ENCODE results near the gene SMOC2. TPM values are rescaled to one million over a fixed set of nuclear protein-coding genes. Genes with fewer than 3 reads are reported as not detected.

Gene SMOC2
- total and polyA plus RNA-seq, 2 of the 4 experiments (the other 2 are of a cell fraction) = not detected

DNA sequence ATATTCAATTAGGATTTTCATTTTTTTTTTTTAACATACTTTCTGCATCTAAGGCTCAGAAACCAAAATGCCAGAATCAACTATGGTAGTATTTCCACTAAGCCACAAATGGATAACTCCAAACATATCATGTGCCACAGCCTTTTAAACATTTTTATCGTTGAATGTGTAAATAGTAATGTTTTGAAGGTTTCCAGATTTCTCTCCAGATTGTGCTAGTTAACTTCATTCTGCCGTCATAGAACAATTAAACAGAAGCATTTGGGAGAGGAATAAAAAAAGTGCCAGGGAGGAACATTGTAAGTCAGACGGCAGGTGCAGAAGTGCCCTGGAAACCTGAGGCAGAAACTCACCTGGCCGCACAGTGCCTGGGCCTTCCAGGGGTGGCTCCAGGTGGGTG, 23.6 kb downstream of the SMOC2 start:
- no peak overlapping the region for H3K4ac ChIP-seq (ENCODE audit: low read depth, low read length)
- no peak overlapping the region for H2BK5ac ChIP-seq (ENCODE audit: low read depth, low read length, poor library complexity, severe bottlenecking)
- H3K9ac ChIP-seq (ENCODE audit: low read depth, low read length) = no peak overlapping the region
- ChIA-PET POLR2A (ENCODE audit: unreplicated experiment) (no interaction called here), CTCF (no interaction called here)
- H3K9me1 ChIP-seq (ENCODE audit: insufficient read depth, low read length) = no peaks in the 10 kb centered on the region
- WGBS, 2 experiments (ENCODE audit: extremely low coverage in 2 of 2, insufficient read length in 1 of 2) = 83% methylated on average over 1 of the region's 4 CpGs; no CpG with 5 or more reads in 1 of the 2 experiments
- intact Hi-C loops (cut with micrococcal nuclease) = no loop called here
- H3K18ac ChIP-seq (ENCODE audit: low read depth, low read length) = no peak overlapping the region
- H4K5ac ChIP-seq (ENCODE audit: low read depth, low read length) = no peak overlapping the region
- H4K91ac ChIP-seq (ENCODE audit: insufficient read depth, low read depth, low read length) = no peak overlapping the region
- no peak overlapping the region for H3K14ac ChIP-seq (replicated peaks; ENCODE audit: low read depth, low read length)
- no peaks in the 10 kb centered on the region for H3K27me3 ChIP-seq (ENCODE audit: control insufficient read depth, insufficient read depth, low read length)
- H3K23ac ChIP-seq (ENCODE audit: low read depth, low read length) = no peak overlapping the region
- no peak overlapping the region for H2AK5ac ChIP-seq (ENCODE audit: low read depth, low read length)
- no peak overlapping the region for H2AFZ ChIP-seq (replicated peaks; ENCODE audit: low read length, poor library complexity)
- in situ Hi-C loops (cut with MboI; ENCODE audit: low sequenced_read_pairs) = no loop called here
- no peaks in the 10 kb centered on the region for H4K20me1 ChIP-seq (ENCODE audit: insufficient read depth, low read length)
- TF ChIP-seq USF2 (IDR thresholded peaks at IDR 0.05; ENCODE audit: low read depth, low read length) (no peak), FOS (IDR thresholded peaks at IDR 0.05; ENCODE audit: low read depth, low read length) (no peak), BHLHE40 (IDR thresholded peaks at IDR 0.05; ENCODE audit: low read depth, low read length) (no peak), MAFK (IDR thresholded peaks at IDR 0.05; ENCODE audit: low read depth, low read length) (no peak), RFX5 (IDR thresholded peaks at IDR 0.05; ENCODE audit: low read depth, low read length) (no peak), POLR2A (IDR thresholded peaks at IDR 0.05; ENCODE audit: low read depth, low read length) (no peak), SMC3 (IDR thresholded peaks at IDR 0.05; ENCODE audit: low read depth, low read length) (no peak)
- no peak for ATAC-seq (ENCODE audit: low read depth)
- H3K4me2 ChIP-seq (ENCODE audit: low read depth, low read length) = no peak overlapping the region
- no peaks in the 10 kb centered on the region for H3K4me1 ChIP-seq (ENCODE audit: control insufficient read depth, insufficient read depth, low read length)
- H3K56ac ChIP-seq (ENCODE audit: extremely low read depth, insufficient read depth, low read length) = no peak overlapping the region
- H3K4me3 ChIP-seq (ENCODE audit: insufficient read depth, low read depth, low read length) = no peak overlapping the region
- BruUV-seq (replicated peaks) = no TSS peak
- no peaks in the 10 kb centered on the region for H3K79me1 ChIP-seq (ENCODE audit: low read depth in 1 of 2, low read length in 2 of 2)
- no peak for DNase-seq
- no peak overlapping the region for H2AK9ac ChIP-seq (replicated peaks; ENCODE audit: low read depth, low read length, poor library complexity)
- dilution Hi-C loops (cut with HindIII; ENCODE audit: low sequenced_read_pairs, unreplicated experiment) = no loop called here
- no peak overlapping the region for H4K8ac ChIP-seq (ENCODE audit: low read depth in 2 of 2, low read length in 2 of 2)
- H3K36me3 ChIP-seq (ENCODE audit: control insufficient read depth, insufficient read depth, low read length) = no peaks in the 10 kb centered on the region
- no peak overlapping the region for H3K27ac ChIP-seq (ENCODE audit: insufficient read depth, low read length)
- no peak overlapping the region for H2BK20ac ChIP-seq (ENCODE audit: low read depth, low read length)
- no peak overlapping the region for H2BK120ac ChIP-seq (ENCODE audit: low read depth, low read length)
- H2BK15ac ChIP-seq (ENCODE audit: low read depth, low read length) = no peak overlapping the region
- H3K9me3 ChIP-seq (ENCODE audit: control insufficient read depth, insufficient read depth, low read length) = peaks cover 31% of the 10 kb centered on the region

All from IMR-90 (cell line).